Measurements from ENCODE around the gene PEX10.

PEX10 gene

DNA sequence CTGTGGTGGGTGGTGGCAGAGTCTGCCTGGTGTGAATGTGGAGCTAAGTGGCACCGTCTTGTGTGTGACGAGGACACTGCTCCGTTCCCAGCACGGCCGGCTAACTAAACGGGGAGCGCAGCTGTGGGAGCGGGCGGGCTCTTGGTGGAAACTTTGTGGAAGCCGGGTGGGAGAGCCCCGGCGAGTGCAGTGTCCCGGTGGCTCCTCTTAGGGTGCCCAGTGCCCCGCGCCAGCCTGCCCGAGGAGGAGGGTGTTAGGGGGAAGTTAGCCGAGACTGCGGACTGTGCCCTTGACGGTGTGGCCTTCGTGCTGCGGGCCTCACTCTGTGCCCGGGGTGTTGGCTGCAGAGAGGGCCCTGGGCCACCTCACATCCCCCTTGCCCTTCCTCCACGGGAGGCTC lies 9.9 kb downstream of the PEX10 start:
- DNase-seq: no peak

DNA sequence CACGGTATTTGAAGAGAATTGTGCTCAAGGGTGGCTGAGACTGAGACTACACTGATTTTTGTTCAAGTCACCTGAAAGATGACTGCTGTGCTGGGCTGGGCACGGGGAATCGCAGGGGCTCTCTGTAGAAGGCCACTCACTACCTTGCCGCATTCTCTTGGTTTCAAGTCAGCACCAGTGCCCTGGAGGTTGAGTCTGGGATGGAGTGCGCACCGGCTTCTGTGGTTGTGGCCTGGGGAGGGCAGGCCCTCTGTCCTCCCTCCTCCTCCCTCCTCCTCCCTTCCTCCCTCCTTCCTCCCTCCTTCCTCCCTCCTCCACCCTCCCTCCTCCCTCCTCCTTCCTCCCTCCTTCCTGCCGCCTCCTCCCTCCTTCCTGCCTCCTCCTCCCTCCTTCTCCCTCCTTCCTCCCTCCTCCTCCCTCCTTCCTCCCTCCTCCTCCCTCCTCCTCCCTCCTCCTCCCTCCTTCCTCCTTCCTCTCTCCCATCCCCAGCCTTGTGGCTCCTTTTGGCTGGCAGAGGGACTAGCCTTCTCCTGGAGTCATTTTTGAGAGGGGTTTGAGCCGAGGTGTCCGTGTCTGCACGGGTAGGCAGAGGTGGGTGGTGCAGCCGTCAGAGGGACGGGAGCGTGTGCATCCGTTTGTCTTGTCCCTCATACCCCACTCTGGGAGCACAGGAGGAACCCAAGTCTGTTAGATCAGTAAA lies 11.3 kb downstream of the PEX10 start:
- no peak for DNase-seq

DNA sequence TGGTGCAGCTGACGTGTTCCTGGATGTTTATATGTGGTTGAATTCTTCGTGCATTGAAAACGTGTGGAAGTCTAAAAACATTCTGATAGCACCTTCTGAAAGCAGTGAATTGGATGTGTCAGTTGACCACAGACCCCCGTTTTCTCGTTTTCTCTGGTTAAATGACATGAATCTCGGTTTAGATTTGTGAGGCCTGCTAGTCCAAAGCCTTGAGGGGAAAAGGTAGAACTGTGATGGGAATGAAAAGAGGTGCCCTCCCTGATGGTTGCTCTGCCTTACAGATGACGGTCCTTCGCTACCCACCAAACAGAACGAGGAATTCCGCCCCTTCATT lies 11.8 kb downstream of the PEX10 start:
- DNase-seq: no peak

DNA sequence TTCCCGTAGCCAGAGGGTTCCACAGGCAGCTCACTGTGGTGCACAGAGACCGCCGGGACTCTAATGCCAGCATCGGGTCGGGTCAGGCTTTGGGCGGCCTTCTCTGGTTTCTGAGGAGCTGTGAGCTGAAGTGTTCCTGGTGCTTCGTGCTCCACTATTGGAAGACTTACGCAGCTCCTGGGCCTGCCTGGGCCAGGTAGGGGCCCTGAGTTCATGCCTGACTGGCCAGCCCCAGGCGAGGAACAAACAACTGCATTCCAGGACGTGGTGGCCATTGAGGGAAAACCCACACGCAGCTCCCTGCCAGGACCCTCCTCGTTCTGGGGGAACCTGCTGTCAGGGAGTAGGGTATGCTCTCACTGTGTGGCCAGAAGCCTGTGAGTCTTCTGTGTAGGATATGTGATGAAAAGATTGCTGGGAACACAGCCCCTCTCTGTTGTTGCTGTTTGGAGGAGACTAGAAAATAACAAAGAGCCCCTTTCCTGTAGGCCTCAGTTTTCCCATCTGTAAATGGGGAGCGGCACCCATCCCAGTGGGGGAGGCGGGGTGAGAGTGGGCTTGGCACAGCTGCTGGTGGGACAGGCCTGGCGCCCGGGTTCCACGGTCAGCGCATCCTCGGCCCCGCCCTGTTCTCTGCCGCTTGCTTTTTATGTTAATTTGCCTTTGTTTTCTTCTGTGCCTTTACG lies 12.3 kb downstream of the PEX10 start:
- DNase-seq: no peak

DNA sequence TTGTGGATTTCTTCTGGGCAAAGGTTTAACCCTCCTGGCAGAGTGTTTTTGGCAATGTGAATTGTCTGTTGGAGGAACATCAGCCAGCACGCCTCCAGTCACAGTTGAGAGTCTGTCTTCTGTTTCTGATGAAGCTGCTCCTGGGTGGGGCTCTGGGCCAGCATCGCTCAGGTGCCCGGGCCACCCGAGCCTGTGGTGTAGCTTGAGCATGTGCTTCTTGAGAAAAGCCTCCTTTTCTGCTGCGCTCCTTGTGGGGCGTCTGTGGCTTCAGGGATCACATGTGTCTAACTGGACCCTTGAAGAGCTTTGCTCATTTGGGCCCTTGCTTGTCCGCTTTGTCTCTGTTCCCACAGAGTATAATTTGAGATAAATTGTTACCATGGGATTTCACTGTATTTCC lies 13.5 kb downstream of the PEX10 start:
- no peak for DNase-seq

DNA sequence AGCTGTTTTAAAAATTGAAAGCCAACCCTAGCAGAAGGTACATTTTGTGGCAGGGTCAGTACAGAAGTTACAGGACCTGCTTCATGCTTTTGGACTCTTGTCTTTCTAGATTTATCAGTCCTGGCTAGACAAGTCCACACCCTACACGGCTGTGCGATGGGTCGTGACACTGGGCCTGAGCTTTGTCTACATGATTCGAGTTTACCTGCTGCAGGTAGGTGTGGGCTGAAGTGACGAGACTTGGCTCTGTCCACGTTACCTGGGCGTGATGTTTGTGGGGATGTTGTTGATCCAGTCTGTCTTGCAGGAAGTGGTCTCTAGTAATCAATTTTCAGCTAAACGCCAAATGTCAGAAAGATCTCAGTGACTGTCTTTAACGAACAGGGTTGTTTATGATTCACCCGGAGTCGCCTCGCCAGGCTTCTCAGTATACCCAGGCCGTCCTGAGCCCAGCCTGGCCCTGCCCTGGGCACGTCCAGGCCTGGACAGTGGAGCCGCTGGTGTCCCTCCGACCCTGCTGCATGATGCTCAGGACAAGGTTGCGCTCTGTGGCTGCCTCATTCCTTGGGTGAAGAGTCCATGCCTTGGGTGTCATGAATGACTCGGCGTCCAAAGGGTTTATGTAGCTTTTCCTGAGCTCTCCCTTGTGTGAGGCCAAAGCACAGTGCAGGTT lies 15.2 kb downstream of the PEX10 start:
- DNase-seq: no peak

DNA sequence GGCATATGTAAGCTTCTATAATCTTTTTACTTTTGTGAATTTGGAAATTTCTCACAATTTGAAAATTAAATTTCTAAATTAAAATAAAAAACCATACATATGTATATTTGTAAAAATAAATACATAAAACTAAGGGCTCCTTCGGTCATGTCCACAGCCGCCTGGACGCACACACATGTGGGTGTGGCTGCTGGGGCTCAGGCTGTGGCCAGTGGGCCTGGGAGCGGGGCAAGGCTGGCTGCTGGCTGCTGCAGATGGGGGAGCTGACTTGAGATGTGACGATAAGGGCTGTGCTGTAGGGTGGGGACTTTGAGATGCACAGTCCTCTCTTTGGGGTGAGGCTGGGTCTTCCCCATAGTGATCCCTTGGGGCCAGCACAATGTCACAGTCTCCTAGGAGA lies 15.9 kb downstream of the PEX10 start:
- no peak for DNase-seq

DNA sequence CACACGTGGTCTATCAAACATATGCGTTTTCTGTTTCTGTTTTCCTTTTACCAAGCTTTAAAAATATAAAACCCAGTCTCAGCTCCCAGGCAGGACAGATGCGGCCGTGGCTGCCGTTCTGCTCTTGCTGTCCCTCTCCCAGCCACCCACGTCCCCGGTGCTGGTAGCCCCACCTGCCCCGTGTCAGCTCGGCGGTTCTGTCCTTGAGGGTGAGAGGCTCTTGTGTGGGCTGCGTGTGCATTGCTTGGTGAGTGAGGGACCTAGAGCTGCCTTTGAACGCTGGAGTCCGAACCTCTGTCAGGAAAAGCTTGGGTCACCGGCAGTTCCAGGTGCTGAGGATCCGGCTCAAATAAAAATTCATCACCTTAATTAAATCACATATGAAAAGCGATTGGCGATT lies 16.3 kb downstream of the PEX10 start:
- DNase-seq: no peak

DNA sequence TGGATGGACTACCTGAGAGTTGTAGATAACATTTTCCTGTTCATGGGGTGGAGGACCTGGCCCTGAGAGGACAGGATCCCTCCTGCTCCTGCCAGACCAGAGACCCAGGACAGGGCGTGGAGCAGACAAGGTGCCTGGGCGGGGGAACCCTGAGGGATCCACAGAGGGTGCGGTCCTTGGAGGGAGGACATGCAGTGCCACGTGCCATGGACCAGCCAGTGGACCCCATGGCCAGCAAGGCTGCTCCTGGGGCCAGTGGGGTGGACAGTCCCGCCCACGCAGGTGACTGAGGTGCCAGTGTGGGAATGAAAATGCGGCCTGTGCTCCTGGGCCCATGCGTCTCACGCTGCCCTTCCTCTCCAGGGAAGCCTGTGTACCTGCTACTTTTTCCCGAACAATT lies 17.1 kb downstream of the PEX10 start:
- DNase-seq: no peak

DNA sequence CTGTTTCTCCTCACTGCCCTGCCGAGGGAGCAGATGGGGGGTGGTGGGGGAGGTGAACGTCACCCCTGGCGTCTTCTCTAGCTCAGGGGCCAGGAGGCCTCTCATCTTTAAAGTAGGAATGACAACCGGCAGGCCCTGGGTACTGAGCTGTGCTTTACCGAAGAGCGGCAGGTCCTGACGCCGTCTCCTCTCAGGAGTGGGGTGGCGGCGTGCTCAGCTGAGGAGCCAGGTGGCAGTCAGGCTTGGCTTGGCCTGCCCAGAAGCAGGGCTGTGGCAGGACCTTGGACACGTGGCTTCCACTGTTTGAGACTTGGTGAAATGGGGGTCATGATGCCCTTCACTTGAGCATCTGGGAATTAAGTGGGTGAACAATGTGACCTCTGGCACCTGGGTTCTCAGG lies 17.6 kb downstream of the PEX10 start:
- DNase-seq: no peak

DNA sequence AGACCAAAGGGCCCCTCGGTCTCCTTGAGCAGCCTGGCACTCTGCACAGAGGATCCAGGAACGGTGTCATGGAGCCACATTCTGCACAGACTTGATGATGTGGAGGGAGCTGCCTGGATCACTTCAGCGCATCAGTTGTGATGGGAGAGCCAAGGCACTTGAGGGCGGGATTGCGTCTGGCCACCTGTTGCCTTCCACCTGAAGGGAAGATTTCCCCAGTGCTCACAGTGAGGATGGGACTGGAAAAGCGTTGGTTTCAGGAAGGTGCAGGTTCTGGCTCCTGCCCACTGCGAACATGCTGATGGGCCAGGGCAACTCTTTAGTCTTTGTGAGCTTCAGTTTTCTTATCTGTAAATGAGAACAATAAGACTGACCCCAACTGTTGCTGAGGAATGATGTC lies 18.1 kb downstream of the PEX10 start:
- DNase-seq: no peak

DNA sequence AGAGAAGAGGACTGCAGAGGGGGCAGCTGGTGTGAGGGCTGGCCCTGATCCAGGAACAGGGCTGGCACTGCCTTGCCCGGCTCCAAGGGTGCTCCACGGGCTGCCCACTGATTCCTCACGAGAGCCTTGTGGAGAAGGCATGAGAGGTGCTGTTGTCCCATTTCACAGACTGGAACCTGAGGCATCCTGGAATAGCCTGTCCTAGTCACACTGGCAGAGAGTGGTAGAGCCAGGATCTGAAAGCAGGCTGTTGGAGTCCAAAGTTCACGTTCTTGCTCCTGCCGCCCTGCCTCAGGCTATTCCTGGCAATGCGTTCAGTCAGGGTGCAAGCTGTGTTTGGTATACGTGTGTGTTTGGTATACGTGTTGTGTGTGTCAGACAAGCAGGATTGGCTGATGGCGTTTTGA lies 18.9 kb downstream of the PEX10 start:
- no peak for DNase-seq

DNA sequence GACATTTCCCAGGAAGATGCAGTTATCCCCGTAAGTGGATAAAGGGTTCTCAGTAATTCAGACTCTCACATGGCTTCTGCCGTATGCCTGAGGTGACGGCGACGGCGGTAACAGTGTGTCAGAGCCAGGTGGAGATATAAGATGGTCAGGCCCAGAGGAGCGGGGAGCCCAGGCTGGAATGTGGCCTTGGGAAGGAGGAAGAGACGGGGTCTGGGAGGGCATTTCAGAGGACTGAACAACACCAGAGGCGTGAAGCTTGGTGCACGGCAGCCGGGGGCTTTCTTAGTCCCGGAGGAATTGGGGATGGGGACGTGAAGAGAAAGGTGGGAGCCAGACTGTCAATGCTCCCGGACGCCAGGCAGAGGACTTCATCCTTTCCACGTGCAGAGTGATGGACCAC lies 19.7 kb downstream of the PEX10 start:
- no peak for DNase-seq

DNA sequence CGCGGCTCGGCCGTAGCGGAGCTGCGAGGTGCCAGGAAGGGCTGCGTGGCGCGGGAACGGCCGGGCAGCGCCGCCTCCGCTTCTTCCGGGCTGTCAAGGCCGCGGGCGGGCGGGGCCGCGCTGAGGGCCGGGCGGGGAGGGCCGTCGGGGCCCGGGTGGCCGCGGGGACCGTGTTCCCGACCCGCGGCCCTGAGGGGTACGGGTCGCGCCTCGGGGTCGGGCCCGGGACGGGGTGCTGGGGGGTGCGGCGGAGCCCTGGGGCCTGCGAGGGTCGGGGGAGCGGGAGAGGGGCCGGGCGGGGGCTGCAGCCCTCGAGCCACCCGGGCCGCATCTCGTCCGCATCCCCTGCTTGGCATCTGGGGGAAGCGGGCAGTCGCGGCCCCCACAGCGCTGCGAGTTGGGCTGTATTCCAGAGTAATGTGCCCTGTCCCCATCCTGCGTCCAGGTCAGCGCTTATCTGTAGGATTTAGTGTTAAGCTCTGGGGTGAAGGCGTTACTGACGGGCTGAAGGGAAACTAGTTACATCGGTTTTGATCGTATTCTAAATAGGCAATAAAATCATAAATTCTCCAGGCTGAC lies 20.3 kb downstream of the PEX10 start:
- no peak for DNase-seq

DNA sequence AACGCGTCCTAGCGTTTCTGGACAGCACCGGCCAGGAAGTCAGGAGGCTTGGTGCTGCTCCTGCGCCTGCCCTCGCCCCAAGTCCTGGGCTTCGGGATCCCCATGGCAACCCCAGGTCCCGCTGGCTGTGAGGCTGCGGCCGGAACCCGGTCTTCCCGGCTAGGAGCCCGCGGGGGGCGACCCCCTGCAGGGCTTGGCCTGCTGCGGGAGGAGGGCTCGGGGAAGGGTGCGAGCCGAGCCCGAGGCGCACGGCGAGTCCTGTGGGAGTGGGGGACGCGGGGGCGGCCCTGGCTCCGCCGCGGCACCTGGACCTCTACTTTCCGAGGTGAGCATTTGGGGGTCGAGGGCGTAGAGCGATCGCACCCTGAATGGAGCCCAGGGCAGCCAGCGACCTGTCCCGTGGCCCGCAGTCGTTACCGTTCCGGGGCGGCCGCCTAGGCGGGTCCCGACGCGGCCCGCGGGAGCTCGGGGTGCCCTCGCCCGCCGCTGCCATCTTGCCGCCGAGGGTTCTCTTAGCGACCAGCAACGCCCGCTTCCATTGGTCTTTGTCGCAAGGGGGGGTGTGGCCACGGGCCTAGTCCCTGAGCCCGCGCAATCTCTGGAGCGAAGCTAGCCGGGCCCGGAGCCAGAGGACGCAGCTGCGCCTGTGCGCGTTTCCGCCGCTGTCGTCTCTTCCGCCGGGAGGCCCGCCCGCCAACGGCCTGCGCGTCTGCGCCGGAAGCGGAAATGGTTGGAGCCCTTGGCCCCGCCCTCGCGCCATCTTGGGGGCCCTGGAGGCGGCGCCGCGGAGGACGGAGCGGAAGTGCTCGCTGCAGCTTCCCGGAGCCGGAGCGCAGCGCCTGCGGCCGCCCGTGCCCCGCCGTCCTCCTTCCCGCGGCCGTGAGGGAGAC lies 21.1 kb downstream of the PEX10 start, which contains the start of the genes MORN1 and RER1:
Gene MORN1, minus strand, starts transcription at position 514 of the 890 bp plus-strand sequence. Its CDS starts 21 bp downstream, at position 493.
Gene RER1, plus strand, starts transcription at position 801 of the 890 bp plus-strand sequence. CDS start 3,950 bp downstream, outside the sequence.
- DNase-seq: peak; percentile 97

DNA sequence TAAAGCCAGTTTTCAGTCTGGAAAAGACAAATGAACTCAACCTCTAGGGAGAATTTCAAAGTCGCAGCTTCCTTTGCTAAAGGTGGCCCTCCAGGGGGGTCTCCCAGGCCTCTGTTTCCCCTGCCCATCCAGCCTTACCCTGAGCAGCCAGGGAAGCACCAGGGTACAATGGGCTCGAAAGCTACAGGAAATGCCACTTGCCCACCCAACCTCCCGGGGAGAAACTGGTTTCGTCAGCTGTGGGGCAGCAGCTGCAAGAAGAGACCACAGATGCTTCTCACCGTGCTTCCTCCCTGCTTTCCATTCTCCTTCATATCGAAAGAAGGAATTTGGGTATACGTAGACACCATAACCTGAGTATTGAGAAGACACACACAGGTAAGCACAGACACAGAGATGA lies 22.7 kb downstream of the PEX10 start:
- DNase-seq: no peak

DNA sequence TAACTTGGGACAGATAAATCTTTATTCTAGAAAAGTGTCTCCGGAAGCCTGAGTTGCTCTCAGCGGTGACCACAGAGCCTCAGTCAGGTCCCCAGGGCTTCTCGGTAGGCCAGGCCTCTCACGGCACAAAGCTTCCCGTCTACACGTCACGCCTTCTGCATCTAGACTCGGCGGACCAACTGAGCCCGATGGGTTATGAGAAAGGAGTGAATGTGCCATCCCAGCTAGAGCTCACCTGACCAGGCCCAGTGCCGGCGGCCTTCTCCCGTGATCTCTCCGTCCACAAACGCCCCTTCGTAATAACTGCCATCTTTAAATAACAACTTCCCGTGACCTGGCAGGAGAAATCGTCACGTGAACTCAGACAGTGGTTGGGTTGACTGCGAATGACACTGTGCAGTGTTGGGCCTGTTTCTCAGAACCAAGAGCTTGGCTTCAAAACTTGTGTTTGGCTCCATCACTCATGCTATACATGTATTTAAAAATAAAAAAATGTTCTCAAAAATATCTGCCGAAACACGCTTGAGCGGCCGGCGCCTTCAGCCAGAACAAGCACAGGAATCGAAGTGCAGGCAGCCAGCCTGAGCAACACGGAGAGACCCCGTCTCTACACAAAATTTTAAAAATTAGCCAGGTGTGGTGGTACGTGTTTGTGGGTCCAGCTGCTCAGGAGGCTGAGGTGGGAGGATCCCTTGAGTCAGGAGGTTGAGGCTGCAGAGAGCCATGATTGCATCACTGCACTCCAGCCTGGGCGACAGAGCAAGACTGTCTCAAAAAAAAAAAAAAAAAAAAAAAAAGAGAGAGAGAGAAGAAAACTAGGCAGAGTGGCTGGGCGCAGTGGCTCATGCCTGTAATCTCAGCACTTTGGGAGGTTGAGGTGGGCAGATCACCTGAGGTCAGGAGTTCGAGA lies 24.1 kb downstream of the PEX10 start:
- DNase-seq: no peak

DNA sequence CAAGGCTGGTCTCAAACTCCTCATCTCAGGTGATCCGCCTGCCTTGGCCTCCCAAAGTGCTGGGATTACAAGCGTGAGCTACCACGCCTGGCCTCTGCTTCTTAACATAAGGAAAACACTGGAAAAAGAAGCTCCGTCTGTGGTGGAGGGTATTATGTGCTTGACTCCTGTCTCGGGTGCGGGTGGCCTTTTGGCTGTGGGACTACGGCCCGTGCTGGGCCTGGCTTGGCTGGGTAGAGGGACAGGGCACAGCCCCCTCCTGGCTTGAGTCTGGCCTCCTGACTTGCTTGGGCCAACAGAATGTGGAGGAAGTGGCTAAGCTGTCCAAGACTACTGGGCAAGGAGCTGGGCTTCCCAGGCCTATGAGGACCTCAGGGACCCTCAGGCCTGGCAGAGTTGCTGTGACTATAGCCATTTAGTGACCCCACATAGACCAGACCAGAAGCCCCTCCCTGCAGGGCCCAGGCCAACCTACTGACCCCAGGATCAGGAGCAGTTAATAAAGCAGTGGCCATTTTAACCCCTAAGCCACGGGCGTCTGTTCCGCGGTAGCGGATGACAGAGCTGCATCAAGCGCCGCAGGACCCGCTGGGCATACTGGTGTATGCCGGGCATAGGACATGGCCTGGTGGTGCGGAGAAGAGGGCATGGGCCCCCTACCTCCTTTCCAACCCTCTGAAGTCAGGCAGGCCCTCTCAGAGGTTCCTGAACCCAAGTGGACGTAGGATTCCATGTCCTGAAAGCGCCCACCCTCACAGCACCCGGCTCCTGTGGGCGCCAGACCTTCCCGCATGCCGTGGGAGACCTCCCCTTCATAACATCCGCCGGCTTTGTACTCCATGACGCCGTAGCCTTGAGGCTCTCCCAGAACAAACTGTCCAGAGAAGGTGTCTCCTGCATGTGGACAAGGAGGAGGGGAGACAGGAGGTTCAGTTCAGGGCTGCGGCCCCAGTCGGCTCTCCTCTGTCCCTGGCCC lies 25.4 kb downstream of the PEX10 start:
- DNase-seq: no peak

DNA sequence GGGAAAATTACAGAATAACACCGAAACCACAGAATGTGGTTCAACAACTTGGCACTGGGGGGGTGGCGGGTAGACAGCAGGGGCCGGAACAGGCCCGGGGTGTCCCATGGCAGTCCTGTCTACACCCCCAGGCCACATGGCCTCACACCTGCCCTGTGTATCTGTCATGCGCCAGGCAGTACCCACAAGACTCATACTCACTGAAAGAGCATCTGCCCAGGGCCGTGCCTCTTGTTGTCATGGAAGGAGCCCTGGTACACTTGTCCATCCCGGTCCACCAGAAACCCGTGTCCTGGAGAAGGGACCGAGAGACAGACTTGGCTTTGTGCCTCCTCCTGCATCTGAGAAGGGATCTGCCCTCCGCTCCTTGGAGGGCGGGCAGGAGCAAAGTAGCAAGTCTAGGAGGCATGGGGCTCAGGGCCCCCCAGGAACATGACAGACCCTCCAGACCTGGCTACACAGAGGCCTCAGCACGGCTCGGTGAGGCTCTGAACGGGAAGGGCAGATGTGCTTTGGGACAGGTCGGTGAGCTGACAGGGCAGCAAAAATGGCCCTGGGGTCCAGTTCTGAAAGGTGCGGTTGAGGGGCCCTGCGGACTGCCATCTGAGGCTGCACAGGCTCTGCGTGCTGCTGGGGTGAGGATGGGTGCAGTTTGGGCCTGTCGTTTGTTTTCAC lies 26.6 kb downstream of the PEX10 start:
- no peak for DNase-seq
